ENCODE data around the gene RNF151. TPM values are rescaled to one million over a fixed set of nuclear protein-coding genes. Genes with fewer than 3 reads are reported as not detected.
"Not testable (repeated sequence)": the region's sequence is repeated elsewhere in the genome, so short reads cannot be mapped to it uniquely, and the experiment has no call there.

The RNF151 gene
- total RNA-seq, 2 donors from 2014 or later = not detected

DNA sequence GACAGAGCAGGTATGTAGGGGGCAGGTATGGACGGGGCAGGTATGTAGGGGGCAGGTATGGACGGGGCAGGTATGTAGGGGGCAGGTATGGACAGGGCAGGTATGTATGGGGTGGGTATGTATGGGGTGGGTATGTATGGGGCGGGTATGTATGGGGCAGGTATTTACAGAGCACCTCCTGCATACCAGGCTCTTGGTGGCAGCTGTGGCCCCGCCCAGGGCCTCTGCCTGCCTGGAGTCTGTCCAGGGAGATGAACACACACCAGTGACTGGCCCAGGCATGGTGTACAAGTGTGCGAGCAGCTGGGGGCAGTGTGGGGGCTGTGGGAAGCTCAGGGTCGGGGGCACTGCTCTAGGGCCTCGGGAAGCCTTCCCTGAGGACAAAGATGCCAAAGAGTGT is 16.6 kb upstream of the RNF151 start:
- intact Hi-C loops (cut with DNase I) = no loop called here
- no peak for DNase-seq

GRCh38 chr16:1950559-1950958 is 16.1 kb upstream of the RNF151 start:
- Histone ChIP-seq H3K36me3 (no peaks in the 10 kb centered on the region), H3K4me1 (no peaks in the 10 kb centered on the region), H3K9ac (ENCODE audit: low read depth in 2 of 2, low read length in 2 of 2) (no peak overlapping the region), H3K9me3 (no peaks in the 10 kb centered on the region), H3K27ac (no peak overlapping the region), H3K4me3 (no peak overlapping the region), H3K27me3 (no peaks in the 10 kb centered on the region)
- DNase-seq = no peak
- TF ChIP-seq, protein P1, sequence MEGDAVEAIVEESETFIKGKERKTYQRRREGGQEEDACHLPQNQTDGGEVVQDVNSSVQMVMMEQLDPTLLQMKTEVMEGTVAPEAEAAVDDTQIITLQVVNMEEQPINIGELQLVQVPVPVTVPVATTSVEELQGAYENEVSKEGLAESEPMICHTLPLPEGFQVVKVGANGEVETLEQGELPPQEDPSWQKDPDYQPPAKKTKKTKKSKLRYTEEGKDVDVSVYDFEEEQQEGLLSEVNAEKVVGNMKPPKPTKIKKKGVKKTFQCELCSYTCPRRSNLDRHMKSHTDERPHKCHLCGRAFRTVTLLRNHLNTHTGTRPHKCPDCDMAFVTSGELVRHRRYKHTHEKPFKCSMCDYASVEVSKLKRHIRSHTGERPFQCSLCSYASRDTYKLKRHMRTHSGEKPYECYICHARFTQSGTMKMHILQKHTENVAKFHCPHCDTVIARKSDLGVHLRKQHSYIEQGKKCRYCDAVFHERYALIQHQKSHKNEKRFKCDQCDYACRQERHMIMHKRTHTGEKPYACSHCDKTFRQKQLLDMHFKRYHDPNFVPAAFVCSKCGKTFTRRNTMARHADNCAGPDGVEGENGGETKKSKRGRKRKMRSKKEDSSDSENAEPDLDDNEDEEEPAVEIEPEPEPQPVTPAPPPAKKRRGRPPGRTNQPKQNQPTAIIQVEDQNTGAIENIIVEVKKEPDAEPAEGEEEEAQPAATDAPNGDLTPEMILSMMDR (IDR thresholded peaks at IDR 0.05) = no peak
- intact Hi-C loops (cut with DNase I) = no loop called here

More for the DNA sequence above, 16.6 kb upstream of the RNF151 start:
- H3K9ac ChIP-seq (ENCODE audit: low read depth in 2 of 2, low read length in 2 of 2) = no peak overlapping the region
- H3K4me1 ChIP-seq = no peaks in the 10 kb centered on the region
- H3K9me3 ChIP-seq = no peaks in the 10 kb centered on the region
- no peak overlapping the region for H3K27ac ChIP-seq
- TF ChIP-seq, protein P1 (IDR thresholded peaks at IDR 0.05) = no peak
- H3K4me3 ChIP-seq = no peak overlapping the region
- no peaks in the 10 kb centered on the region for H3K27me3 ChIP-seq
- H3K36me3 ChIP-seq = no peaks in the 10 kb centered on the region

- no peaks in the 10 kb centered on the region for H3K4me1 ChIP-seq
- no peak overlapping the region for H3K4me3 ChIP-seq
- H3K27me3 ChIP-seq = no peaks in the 10 kb centered on the region
- intact Hi-C loops (cut with DNase I) = no loop called here
- no peak overlapping the region for H3K27ac ChIP-seq
- no peaks in the 10 kb centered on the region for H3K36me3 ChIP-seq
- no peaks in the 10 kb centered on the region for H3K9me3 ChIP-seq
- TF ChIP-seq, protein P1 (IDR thresholded peaks at IDR 0.05) = no peak
- no peak overlapping the region for H3K9ac ChIP-seq (ENCODE audit: low read depth in 2 of 2, low read length in 2 of 2)
- DNase-seq = no peak
Observed at GRCh38 chr16:1953734-1954133, 12.9 kb upstream of the RNF151 start.

- H3K9me3 ChIP-seq; intact Hi-C loops (cut with DNase I); H3K27me3 ChIP-seq; H3K9ac ChIP-seq (ENCODE audit: low read depth in 2 of 2, low read length in 2 of 2); H3K27ac ChIP-seq; H3K4me3 ChIP-seq; DNase-seq; H3K4me1 ChIP-seq; H3K36me3 ChIP-seq: not testable (repeated sequence)
Observed at GRCh38 chr16:1957434-1958142, 9.1 kb upstream of the RNF151 start.

- H3K4me1 ChIP-seq; H3K27me3 ChIP-seq; H3K9me3 ChIP-seq; H3K27ac ChIP-seq; intact Hi-C loops (cut with DNase I); DNase-seq; H3K36me3 ChIP-seq; H3K4me3 ChIP-seq; H3K9ac ChIP-seq (ENCODE audit: low read depth in 2 of 2, low read length in 2 of 2): not testable (repeated sequence)
Observed at GRCh38 chr16:1958143-1958491, 8.5 kb upstream of the RNF151 start.

GRCh38 chr16:1958715-1959268 is 7.9 kb upstream of the RNF151 start:
- Histone ChIP-seq H3K27me3 (no peaks in the 10 kb centered on the region), H3K9ac (ENCODE audit: low read depth in 2 of 2, low read length in 2 of 2) (peak overlapping the region in 1 of 2 donors; percentile 84), H3K4me1 (peaks cover 7% of the 10 kb centered on the region), H3K36me3 (no peaks in the 10 kb centered on the region), H3K4me3 (peak overlapping the region; percentile 83), H3K27ac (peak overlapping the region; percentile 79), H3K9me3 (no peaks in the 10 kb centered on the region)
- intact Hi-C loops (cut with DNase I) = no loop called here
- TF ChIP-seq, protein P1 (IDR thresholded peaks at IDR 0.05) = no peak
- DNase-seq = no peak
